GM12874 (cell line): ENCODE results near the gene UGT1A5.

Experiments
- TF ChIP-seq, protein P1 (sequence below): IDR thresholded peaks from 2 replicates; pipeline ENCODE4 v1.5.1; 2011; ENCODE audit warnings: low read depth, mild to moderate bottlenecking, control low read depth, low read length, moderate library complexity; ENCODE audit not compliant: insufficient read depth

Gene UGT1A5

DNA sequence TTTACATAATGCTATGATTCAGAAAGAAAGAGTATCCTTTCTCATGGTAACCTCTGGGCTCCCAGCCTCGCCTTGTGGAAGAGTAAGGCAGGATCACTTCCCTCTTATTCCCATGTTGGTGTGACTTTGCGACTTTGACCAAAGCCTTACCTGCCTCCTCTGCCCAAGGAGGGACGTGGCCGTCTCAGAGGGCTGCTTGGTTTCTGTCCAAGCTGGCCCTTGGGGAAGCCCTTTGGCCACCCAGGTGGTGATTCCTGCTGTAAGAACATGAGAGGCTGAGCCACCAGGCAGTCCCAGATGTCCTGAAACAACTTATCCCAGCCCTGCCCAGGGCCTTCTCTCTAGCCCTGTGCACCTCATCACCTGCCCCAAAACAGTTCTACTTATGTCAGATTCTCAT is 14.0 kb upstream of the UGT1A5 start:
- TF ChIP-seq, protein P1, sequence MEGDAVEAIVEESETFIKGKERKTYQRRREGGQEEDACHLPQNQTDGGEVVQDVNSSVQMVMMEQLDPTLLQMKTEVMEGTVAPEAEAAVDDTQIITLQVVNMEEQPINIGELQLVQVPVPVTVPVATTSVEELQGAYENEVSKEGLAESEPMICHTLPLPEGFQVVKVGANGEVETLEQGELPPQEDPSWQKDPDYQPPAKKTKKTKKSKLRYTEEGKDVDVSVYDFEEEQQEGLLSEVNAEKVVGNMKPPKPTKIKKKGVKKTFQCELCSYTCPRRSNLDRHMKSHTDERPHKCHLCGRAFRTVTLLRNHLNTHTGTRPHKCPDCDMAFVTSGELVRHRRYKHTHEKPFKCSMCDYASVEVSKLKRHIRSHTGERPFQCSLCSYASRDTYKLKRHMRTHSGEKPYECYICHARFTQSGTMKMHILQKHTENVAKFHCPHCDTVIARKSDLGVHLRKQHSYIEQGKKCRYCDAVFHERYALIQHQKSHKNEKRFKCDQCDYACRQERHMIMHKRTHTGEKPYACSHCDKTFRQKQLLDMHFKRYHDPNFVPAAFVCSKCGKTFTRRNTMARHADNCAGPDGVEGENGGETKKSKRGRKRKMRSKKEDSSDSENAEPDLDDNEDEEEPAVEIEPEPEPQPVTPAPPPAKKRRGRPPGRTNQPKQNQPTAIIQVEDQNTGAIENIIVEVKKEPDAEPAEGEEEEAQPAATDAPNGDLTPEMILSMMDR, result no peak

DNA sequence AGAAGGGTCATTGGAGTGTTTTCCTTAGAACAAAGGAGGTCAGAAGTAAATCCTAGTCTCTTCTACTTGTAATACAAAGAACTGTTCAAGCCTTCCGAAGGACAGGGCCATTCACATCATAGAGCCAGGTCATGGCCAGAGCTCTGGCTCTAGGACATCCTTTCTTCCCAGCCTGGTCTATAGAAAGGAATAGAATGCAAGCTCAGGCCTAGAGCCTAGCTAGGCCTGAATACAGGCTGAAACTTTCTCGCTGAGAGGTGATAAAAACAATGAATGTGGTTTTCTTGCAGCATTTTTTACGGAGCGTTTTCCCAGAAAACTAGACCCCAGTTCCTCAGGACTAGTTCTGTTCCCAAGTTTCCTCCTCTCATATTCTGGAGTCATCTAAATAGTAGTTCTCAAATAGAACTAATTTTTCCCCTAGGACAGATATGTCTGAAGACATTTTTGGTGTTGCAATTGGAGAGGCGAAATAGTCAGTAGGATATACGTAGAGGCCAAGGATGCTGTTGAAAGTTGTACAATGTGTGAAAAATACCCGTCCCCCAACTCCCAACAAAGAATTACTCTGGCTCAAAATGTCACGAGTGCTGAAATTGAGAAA is 13.2 kb upstream of the UGT1A5 start:
- TF ChIP-seq, protein P1, result no peak

DNA sequence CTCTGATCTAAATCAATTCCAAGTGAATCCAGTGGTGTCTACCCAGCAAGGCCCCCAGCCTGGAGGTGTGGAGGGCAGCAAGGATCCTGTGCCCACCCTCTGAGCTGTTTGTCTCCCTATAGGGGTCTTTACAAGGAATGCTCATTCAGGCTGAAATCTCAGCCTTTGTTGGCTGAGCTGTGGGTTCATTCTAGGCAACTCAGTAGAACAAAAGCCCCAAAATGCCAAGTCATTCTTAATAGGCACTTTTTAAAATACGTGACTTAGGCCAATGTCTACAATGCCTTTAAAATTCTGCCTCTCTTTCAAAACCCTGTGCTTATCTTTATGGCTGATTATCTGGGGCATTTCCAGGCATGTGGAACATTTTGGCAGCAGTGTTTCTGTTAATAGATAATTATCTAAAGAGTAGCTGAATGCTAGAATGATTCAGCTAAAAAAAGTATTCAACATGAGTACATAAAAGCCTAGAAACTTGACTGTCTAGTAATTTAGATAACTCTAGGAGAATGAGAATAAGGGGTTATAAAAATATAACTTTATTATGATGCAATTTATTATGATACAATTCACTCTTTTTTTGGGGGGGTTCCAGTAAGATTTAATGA is 12.6 kb upstream of the UGT1A5 start:
- TF ChIP-seq, protein P1, result no peak

DNA sequence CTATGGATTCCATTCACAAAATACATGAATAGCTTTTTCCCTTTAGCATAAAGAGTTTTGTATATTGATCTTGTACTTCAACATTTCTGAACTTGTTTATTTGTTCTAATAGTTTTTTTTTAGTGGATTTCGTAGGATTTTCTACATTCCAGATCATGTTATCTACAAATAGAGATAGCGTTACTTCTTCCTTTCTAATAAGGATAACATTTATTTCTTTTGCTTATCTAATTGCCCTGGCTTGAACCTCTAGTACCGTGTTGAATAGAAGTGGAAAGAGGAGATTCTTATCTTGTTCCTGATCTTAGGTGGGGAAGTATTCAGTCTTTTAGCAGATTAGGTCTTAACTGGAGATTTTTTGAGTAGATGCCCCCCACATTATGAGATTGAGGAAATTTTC is 10.5 kb upstream of the UGT1A5 start:
- TF ChIP-seq, protein P1, result no peak

DNA sequence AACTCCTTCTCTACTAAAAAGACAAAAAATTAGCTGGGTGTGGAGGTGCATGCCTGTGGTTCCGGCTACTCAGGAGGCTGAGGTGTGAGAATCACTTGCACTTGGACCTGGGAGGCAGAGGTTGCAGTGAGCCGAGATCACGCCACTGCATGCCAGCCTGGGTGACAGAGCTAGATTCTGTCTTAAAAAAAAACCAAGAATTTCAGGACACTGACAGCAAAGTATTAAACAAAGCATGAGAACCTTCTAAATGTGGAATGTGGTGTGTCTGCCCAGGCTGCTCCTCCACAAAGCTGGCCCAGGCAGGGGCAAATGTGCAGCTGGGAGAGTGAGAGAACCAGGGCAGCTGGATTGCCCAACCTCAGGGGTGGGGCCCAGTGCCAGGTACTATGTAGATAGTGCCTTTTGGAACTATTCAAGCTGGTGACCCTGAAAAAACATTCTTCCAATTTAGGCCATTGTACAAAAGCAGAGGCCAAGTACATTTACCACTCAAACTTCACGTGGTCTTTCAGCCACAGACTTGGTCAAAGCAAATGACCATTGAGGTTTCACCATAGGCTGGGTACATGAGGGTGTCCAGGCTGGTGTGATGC is 6.7 kb upstream of the UGT1A5 start:
- TF ChIP-seq, protein P1, result no peak

DNA sequence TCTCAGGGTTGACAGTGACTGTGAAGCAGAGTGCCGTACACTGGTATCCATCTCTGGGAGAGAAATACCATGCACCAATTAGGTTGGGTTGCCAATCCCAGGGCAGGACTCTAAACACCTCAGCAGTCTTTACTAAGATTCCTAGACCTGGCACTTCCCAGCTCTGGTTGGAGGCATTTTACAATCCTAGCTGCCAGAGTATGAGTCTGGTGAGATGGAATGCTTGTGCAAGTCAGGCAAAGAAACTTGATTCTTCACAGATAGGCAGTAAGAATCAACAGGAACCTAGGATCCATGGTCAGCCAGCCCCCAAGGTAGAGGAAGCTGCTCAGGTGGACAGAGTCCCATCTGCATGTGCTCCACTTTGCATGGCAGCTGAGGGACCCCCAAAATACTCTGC is 6.0 kb upstream of the UGT1A5 start:
- TF ChIP-seq, protein P1, result no peak

DNA sequence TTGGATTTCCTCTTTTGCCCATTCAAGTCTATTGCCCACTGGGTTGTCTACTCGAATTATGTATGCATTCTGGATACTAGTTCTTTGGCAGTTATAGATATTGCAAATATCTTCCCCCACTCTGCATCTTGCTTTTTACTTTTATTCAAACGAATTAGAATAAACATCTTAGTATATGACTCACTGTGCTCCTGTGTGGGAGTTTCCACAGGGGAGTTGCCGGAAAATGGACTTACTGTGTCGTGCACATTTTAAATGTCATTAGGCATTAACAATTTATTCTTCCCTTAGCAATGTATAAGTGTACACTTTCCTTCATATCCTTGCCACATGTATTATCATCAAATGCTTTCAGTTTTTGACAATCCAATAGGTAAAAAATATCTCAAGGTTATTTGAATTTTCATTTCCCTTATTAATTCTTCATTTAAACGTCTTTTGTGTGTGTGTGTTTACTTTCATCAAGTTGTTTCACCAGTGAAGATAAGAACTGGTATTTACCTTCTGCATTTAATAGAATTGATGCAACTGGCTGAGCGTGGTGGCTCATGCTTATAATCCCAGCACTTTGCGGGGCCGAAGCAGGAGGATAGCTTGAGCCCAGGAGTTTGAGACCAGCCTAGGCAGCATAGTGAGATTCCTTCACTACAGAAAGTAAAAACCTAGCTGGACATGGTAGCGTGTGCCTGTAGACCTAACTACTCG is 4.6 kb upstream of the UGT1A5 start:
- TF ChIP-seq, protein P1, result no peak
